T-helper 1 cell treated with Interleukin-12 subunit alpha and Interleukin-12 subunit beta and Interleukin-4 antibody, amounts not matched to agents 30 μg/mL and 1 μg/mL, for 36 hours (primary cell): ENCODE measurements around the gene CREG1.

Source experiments
- H3K27ac Mint-ChIP-seq: one replicate; pipeline ENCODE4 v1.8.0; 2021; ENCODE audit warnings: mild to moderate bottlenecking, mixed read lengths
- H3K27me3 Mint-ChIP-seq: one replicate; pipeline ENCODE4 v1.8.0; 2021; ENCODE audit warnings: low read depth, mixed read lengths
- H3K36me3 Mint-ChIP-seq: one replicate; pipeline ENCODE4 v1.8.0; 2021; ENCODE audit warnings: low read depth, mixed read lengths
- H3K4me1 Mint-ChIP-seq: one replicate; pipeline ENCODE4 v1.8.0; 2021; ENCODE audit warnings: low read depth, mixed read lengths
- H3K4me3 Mint-ChIP-seq: one replicate; pipeline ENCODE4 v1.8.0; 2021; ENCODE audit warnings: mild to moderate bottlenecking, moderate library complexity, mixed read lengths
- H3K9me3 Mint-ChIP-seq: one replicate; pipeline ENCODE4 v1.8.0; 2021; ENCODE audit warnings: mixed read lengths

CREG1 gene

DNA sequence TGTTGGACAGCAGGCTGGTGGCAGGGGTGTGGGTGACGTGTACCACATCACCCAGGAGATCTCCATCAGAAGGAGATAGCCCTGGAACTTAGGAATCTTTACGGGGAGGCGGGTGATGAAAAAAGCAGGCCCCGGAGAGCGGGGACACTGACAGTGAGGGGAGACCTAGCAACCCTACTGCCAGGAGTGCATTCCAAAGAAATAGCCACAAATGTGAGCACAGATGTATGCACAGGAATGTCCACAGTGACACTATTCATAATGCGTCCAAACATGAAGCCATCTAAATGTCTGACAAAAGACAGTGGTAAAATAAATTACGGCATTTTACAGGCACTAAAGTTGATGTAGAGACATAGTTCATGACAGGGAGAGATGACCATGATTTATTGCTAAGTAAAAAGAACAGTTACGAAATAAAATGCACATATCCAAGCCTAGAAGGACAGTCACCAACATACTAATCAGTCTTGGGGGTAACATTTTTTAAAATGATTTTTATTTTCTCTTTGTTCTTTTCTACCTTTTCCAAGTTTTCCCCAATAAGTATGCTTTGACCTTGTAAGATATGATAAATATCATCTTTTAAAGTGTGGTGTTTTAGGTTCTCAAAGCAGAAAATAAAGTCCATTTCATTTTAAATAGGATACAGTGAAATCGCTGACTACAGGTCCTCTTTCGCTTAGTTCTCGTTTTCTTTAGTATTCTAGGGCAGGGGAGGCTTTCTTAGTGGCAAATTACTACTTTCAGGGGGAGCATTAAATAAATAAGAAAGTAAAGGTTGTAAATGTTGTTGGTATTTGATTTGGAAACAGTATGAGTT is 56.6 kb downstream of the CREG1 start:
- H3K4me1 Mint-ChIP-seq = peaks cover 74% of the 10 kb centered on the region
- no peak overlapping the region for H3K4me3 Mint-ChIP-seq
- peak overlapping the region; percentile 28 for H3K27ac Mint-ChIP-seq
- no peaks in the 10 kb centered on the region for H3K27me3 Mint-ChIP-seq
- peaks cover 37% of the 10 kb centered on the region for H3K36me3 Mint-ChIP-seq
- H3K9me3 Mint-ChIP-seq = no peaks in the 10 kb centered on the region

DNA sequence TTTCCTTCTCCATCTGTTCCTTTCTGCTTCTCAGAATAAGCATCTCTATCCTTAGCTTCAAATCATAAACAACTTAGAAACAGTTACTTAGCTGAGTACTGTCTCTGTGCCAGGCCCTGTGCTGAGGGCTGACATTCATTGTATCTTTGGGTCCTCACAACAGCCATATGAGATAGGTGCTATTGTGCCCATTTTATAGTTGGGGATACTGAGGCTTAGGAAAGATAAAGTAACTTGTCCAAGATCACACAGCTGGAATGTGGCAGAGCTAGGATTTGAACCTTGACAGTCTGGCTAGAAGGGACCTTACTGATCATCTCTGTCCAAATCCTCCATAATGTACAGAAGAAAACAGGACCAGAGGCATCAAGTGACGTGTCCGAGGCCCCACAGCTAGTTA is 60.2 kb downstream of the CREG1 start:
- peaks cover 38% of the 10 kb centered on the region for H3K36me3 Mint-ChIP-seq
- H3K9me3 Mint-ChIP-seq = no peaks in the 10 kb centered on the region
- peak overlapping the region; percentile 91 for H3K27ac Mint-ChIP-seq
- H3K27me3 Mint-ChIP-seq = no peaks in the 10 kb centered on the region
- H3K4me1 Mint-ChIP-seq = peaks cover 71% of the 10 kb centered on the region
- peak overlapping the region; percentile 78 for H3K4me3 Mint-ChIP-seq

DNA sequence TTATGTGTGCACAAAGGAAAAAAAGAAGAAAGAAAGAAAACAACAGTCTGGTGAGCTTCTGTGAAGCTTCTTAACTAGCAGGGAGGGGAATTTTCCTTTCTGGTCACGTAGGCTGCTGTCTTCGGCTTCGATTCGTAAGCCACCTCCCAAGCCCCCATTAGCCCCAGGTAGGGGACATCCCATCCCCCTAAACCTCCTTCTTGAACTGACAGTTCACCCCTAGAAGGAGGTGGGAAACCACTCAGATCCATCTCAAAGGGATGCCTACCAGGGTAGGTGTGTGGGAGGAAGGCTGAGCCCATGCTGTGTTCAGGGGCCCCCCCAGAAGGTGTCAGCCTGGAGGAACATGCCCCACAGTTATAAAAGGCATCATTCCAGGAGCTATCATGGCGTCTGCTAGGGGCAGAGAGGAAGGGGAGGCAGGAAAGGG is 61.1 kb downstream of the CREG1 start:
- Mint-ChIP-seq H3K27ac (peak overlapping the region; percentile 91), H3K9me3 (no peaks in the 10 kb centered on the region), H3K4me3 (peak overlapping the region; percentile 81), H3K4me1 (peaks cover 74% of the 10 kb centered on the region), H3K27me3 (no peaks in the 10 kb centered on the region), H3K36me3 (peaks cover 37% of the 10 kb centered on the region)

DNA sequence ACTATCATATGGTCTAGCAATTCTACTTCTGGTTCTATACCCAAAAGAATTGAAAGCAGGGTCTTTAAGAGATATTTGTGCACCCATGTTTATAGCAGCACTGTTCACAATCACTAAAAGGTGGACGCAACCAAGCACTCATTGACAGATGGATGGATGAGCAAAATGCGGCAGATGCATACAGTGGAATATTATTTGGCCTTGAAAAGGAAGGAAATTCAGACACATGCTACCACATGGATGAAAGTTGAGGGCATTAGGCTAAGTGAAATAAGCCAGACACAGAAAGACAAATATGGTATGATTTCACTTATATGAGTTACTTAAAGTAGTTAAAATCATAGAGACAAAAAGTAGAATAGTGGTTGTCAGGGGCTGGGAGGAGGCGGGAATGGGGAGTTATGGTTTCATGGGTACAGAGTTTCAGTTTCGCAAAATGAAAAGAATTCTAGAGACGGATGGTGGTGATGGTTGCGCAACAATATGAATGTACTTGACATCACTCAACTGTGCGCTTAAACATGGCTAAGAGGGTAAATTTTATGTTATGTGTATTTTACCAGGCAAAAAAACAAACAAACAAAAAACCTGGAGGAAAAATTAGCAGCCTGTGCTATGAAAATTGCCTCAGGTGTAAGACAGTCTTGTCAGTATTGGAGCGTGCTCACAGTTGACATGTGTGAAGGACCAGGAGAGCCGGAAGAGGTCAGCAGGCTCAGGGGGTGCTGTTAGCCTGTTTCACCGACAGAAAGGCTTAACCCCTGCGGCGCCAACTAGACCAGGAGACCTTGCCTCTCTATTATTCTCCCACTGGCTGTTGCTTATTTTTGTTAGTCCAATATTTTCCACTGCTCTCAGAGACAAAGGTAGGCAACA is 61.7 kb downstream of the CREG1 start:
- Mint-ChIP-seq H3K27ac (peak overlapping the region; percentile 91), H3K27me3 (no peaks in the 10 kb centered on the region), H3K4me1 (peaks cover 73% of the 10 kb centered on the region), H3K36me3 (peaks cover 35% of the 10 kb centered on the region), H3K4me3 (peak overlapping the region; percentile 81), H3K9me3 (no peaks in the 10 kb centered on the region)
